ENCODE results near the gene PPY. TPM values are rescaled to one million over a fixed set of nuclear protein-coding genes. Genes with fewer than 3 reads are reported as not detected.

Gene PPY
- total and polyA plus RNA-seq, 10 of the 15 experiments (the other 5 are each of a cell fraction or from before 2014, with no cell fraction given), result 0.91 TPM; not detected in 9

GRCh38 chr17:43938838-43939182, 3.5 kb downstream of the PPY start:
- H3K4me2 ChIP-seq (ENCODE audit: control insufficient read depth, insufficient read depth), result no peak overlapping the region
- H3K27ac ChIP-seq (ENCODE audit: control insufficient read depth, insufficient read depth), result no peak overlapping the region
- RAD21 ChIA-PET (ENCODE audit: unreplicated experiment), result no interaction called here
- no peak overlapping the region for H3K9ac ChIP-seq (ENCODE audit: control insufficient read depth, insufficient read depth, low read length)
- H4K20me1 ChIP-seq (ENCODE audit: control insufficient read depth, insufficient read depth), result no peaks in the 10 kb centered on the region
- POLR2A ChIA-PET, result no interaction called here
- no peaks in the 10 kb centered on the region; a peak in 1 of 4 replicates for H3K27me3 ChIP-seq (replicated peaks in 1 of 2; ENCODE audit: control insufficient read depth in 2 of 2, insufficient read depth in 2 of 2, low read length in 1 of 2)
- in situ Hi-C loops (cut with MboI) (no loop called here), intact Hi-C loops (cut with micrococcal nuclease; ENCODE audit: unreplicated experiment) (no loop called here)
- H2AFZ ChIP-seq (ENCODE audit: control insufficient read depth, low read depth, low read length), result no peak overlapping the region
- DNase-seq (ENCODE audit: low read depth, low spot score), result no peak
- SMC1A ChIA-PET (ENCODE audit: uncharacterized antibody, unreplicated experiment), result no interaction called here
- ATAC-seq, result no peak
- 25% methylated on average over 6 of the region's 6 CpGs for WGBS (ENCODE audit: insufficient coverage, insufficient replicate concordance, low lambda C conversion rate, missing lambda C conversion rate)
- no peaks in the 10 kb centered on the region for H3K4me1 ChIP-seq (ENCODE audit: control insufficient read depth, insufficient read depth, low read length)
- no peaks in the 10 kb centered on the region for H3K36me3 ChIP-seq (ENCODE audit: control insufficient read depth in 2 of 2, insufficient read depth in 2 of 2, low read length in 1 of 2)
- H3K79me2 ChIP-seq (ENCODE audit: control insufficient read depth, insufficient read depth, low read length), result no peaks in the 10 kb centered on the region
- no peaks in the 10 kb centered on the region for H3K9me3 ChIP-seq (replicated peaks; ENCODE audit: control insufficient read depth, insufficient read depth, low read length)
- FAIRE-seq, result no peak
- no peak for TF ChIP-seq USF2 (IDR thresholded peaks at IDR 0.05; ENCODE audit: borderline replicate concordance, low read depth, low read length)
- TF ChIP-seq E2F4 (IDR thresholded peaks at IDR 0.05; ENCODE audit: low read depth, low read length), result no peak
- TF ChIP-seq TBL1XR1 (IDR thresholded peaks at IDR 0.05; ENCODE audit: low read depth, low read length), result no peak
- TF ChIP-seq ZBED1 (IDR thresholded peaks at IDR 0.05; ENCODE audit: borderline replicate concordance), result no peak
- no peak for TF ChIP-seq SREBF1 (IDR thresholded peaks at IDR 0.05; ENCODE audit: low read length)
- TF ChIP-seq TAF1 (IDR thresholded peaks at IDR 0.05; ENCODE audit: borderline replicate concordance, low read depth, low read length), result no peak
- no peak for TF ChIP-seq BACH1 (IDR thresholded peaks at IDR 0.05; ENCODE audit: borderline replicate concordance)
- no peak for TF ChIP-seq BCLAF1 (IDR thresholded peaks at IDR 0.05)
- no peak for TF ChIP-seq LARP7 (IDR thresholded peaks at IDR 0.05)
- TF ChIP-seq KDM1A (IDR thresholded peaks at IDR 0.05; ENCODE audit: borderline replicate concordance), result no peak
- no peak for TF ChIP-seq RAD21 (IDR thresholded peaks at IDR 0.05; ENCODE audit: insufficient read depth, low read depth, low read length)
- no peak for TF ChIP-seq ATF2 (IDR thresholded peaks at IDR 0.05; ENCODE audit: low read length)
- TF ChIP-seq STAT3 (IDR thresholded peaks at IDR 0.05; ENCODE audit: low read depth, low read length), result no peak
- no TSS peak for BruUV-seq (replicated peaks)
- CTCF ChIA-PET, result no interaction called here
- no peak overlapping the region for H3K4me3 ChIP-seq
